Measurements from ENCODE around the gene CCL22.

DNA sequence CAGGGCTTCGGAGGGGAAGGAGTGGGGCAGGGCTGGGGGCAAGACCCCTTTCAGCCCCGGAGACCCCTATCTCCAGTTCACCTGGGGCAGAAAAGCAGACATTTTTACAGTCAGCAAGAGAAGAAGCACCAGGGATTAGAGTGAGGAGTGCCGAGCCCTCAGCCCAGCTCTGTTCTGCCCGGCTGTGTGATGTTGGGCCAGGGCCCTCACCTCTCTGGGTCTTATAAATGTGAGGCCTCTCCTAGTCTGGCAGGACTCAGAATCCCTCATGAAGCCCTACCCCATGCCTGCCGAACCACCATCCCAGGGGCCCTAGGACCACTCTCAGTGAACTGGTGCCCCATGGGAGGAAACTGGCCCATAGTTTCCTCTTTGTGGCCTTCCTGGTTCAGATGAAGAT, 26.5 kb downstream of the CCL22 start:
- TF ChIP-seq CTCF (conservative IDR thresholded peaks at IDR 0.05; ENCODE audit: low read depth, low read length) (no peak), CEBPB (IDR thresholded peaks at IDR 0.05; ENCODE audit: low read depth, low read length) (no peak), RFX5 (IDR thresholded peaks at IDR 0.05; ENCODE audit: low read depth, low read length) (no peak), POLR2A (IDR thresholded peaks at IDR 0.05; ENCODE audit: low read depth, low read length) (no peak), MXI1 (IDR thresholded peaks at IDR 0.05; ENCODE audit: borderline replicate concordance, low read depth, low read length) (no peak), FOS (IDR thresholded peaks at IDR 0.05; ENCODE audit: low read depth, low read length) (no peak), SMC3 (IDR thresholded peaks at IDR 0.05; ENCODE audit: low read depth, low read length) (no peak), MAZ (IDR thresholded peaks at IDR 0.05; ENCODE audit: borderline replicate concordance, low read depth, low read length) (no peak)

All from IMR-90 (cell line).